Fibroblast of skin of back (primary cell): Measurements from ENCODE around the gene KIDINS220.
"Not testable (repeated sequence)": the region's sequence is repeated elsewhere in the genome, so short reads cannot be mapped to it uniquely, and the experiment has no call there.

ENCODE experiments used
- DNase-seq: peaks from one replicate; pipeline ENCODE4 v3.0.0-alpha.2; 2013

KIDINS220 gene

GRCh38 chr2:8754106-8754776 is 83.2 kb downstream of the KIDINS220 start:
- DNase-seq = peak; percentile 34

GRCh38 chr2:8753609-8754008 is 83.8 kb downstream of the KIDINS220 start:
- no peak for DNase-seq

- no peak for DNase-seq
These were observed 85.0 kb downstream of the KIDINS220 start for GRCh38 chr2:8752385-8752784.

- no peak for DNase-seq
These were observed 87.2 kb downstream of the KIDINS220 start for GRCh38 chr2:8750221-8750620.

GRCh38 chr2:8743261-8743660 is 94.2 kb downstream of the KIDINS220 start:
- peak; percentile 21 for DNase-seq

GRCh38 chr2:8740136-8740535 is 97.3 kb downstream of the KIDINS220 start:
- peak; percentile 26 for DNase-seq

GRCh38 chr2:8737571-8738175 is 99.7 kb downstream of the KIDINS220 start:
- no peak for DNase-seq

GRCh38 chr2:8732601-8733000 is 104.8 kb downstream of the KIDINS220 start:
- no peak for DNase-seq

- no peak for DNase-seq
These were observed 107.5 kb downstream of the KIDINS220 start for GRCh38 chr2:8729939-8730338.

GRCh38 chr2:8729101-8729500 is 108.3 kb downstream of the KIDINS220 start:
- DNase-seq = not testable (repeated sequence)

- no peak for DNase-seq
These were observed 109.0 kb downstream of the KIDINS220 start for GRCh38 chr2:8728305-8729015.

GRCh38 chr2:8725838-8726237 is 111.6 kb downstream of the KIDINS220 start:
- DNase-seq = no peak

- no peak for DNase-seq
These were observed 114.4 kb downstream of the KIDINS220 start for GRCh38 chr2:8722986-8723385.

GRCh38 chr2:8721410-8721809 is 116.0 kb downstream of the KIDINS220 start:
- DNase-seq = no peak

GRCh38 chr2:8720741-8721140 is 116.7 kb downstream of the KIDINS220 start:
- DNase-seq = no peak

GRCh38 chr2:8719528-8719927 is 117.9 kb downstream of the KIDINS220 start:
- peak; percentile 39 for DNase-seq

GRCh38 chr2:8714971-8715370 is 122.4 kb downstream of the KIDINS220 start:
- DNase-seq = no peak

GRCh38 chr2:8714283-8714682 is 123.1 kb downstream of the KIDINS220 start:
- no peak for DNase-seq

- DNase-seq = no peak
These were observed 126.5 kb downstream of the KIDINS220 start for GRCh38 chr2:8710951-8711350.

- DNase-seq = no peak
These were observed 127.8 kb downstream of the KIDINS220 start for GRCh38 chr2:8709611-8710010.

GRCh38 chr2:8704906-8705305 is 132.5 kb downstream of the KIDINS220 start:
- DNase-seq = no peak

- DNase-seq = no peak
These were observed 135.6 kb downstream of the KIDINS220 start for GRCh38 chr2:8701681-8702379.

GRCh38 chr2:8699839-8700238 is 137.6 kb downstream of the KIDINS220 start:
- no peak for DNase-seq
